ENCODE data around the gene CRACR2A.

Gene CRACR2A

DNA sequence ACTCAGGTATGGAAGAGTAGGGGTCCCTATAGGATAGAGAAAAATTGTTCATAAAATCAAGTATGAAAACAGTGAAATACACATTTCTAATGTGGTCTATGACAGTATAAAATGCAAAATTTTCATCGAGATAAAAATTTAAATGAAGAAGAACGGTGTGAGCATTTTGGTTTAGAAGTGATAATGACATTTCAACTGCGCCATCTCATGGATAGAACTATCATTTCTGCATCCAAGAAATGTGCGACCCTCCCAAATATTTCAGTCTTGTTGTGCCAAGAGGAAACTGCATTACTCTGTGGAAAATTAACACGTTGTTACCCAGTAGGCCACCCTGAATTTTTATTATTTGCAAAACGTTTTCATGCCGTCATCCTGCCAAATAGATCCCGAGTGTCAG lies 108.8 kb downstream of the CRACR2A start:
- no peaks in the 10 kb centered on the region for H3K36me3 ChIP-seq (ENCODE audit: low read depth)
- no peak overlapping the region for H3K4me3 ChIP-seq (ENCODE audit: severe bottlenecking)
- no peak overlapping the region for H3K27ac ChIP-seq (ENCODE audit: poor library complexity, severe bottlenecking)
- ATAC-seq (ENCODE audit: low read depth): no peak
- no peak for DNase-seq (ENCODE audit: low spot score)
- no peaks in the 10 kb centered on the region for H3K27me3 ChIP-seq (ENCODE audit: insufficient read depth, poor library complexity, severe bottlenecking)
- no peaks in the 10 kb centered on the region for H3K9me3 ChIP-seq (ENCODE audit: severe bottlenecking)
- TF ChIP-seq, protein P1, sequence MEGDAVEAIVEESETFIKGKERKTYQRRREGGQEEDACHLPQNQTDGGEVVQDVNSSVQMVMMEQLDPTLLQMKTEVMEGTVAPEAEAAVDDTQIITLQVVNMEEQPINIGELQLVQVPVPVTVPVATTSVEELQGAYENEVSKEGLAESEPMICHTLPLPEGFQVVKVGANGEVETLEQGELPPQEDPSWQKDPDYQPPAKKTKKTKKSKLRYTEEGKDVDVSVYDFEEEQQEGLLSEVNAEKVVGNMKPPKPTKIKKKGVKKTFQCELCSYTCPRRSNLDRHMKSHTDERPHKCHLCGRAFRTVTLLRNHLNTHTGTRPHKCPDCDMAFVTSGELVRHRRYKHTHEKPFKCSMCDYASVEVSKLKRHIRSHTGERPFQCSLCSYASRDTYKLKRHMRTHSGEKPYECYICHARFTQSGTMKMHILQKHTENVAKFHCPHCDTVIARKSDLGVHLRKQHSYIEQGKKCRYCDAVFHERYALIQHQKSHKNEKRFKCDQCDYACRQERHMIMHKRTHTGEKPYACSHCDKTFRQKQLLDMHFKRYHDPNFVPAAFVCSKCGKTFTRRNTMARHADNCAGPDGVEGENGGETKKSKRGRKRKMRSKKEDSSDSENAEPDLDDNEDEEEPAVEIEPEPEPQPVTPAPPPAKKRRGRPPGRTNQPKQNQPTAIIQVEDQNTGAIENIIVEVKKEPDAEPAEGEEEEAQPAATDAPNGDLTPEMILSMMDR (IDR thresholded peaks at IDR 0.05; ENCODE audit: poor library complexity, severe bottlenecking): no peak
- H3K4me1 ChIP-seq (ENCODE audit: insufficient read depth, poor library complexity, severe bottlenecking): peaks cover 23% of the 10 kb centered on the region

DNA sequence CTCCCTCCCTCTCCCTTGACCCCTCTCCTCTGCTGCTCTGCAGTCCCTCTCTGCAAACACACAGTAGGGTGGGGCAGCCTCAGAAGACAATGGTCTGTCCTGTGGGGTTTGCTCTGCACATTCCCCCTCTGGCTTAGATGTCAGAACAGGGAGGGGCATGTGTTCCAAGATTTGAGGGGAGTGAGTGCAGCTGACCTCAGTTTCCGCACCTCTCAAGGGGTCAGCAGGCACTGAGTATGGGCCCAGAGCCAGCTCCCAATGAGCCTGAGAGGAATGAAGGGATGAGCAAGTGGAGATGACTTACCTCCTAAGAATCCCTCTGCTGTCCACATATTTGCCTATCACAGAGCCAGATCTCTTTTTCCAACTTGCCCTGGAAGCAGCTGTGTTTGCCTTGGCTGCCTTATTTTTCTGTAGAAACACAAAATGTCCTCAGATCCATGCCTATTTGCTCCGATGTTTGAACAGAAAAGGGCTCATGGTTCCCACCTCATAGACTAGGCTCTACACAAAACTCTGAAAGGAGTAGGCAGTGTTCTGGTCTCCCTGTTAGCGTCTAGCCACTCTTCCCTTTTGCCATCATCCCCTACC lies 111.4 kb downstream of the CRACR2A start:
- ATAC-seq (ENCODE audit: low read depth) (peak; percentile 98), DNase-seq (ENCODE audit: low spot score) (peak; percentile 90)
- H3K4me1 ChIP-seq (ENCODE audit: insufficient read depth, poor library complexity, severe bottlenecking): peaks cover 23% of the 10 kb centered on the region
- no peak overlapping the region for H3K4me3 ChIP-seq (ENCODE audit: severe bottlenecking)
- no peaks in the 10 kb centered on the region for H3K9me3 ChIP-seq (ENCODE audit: severe bottlenecking)
- H3K27ac ChIP-seq (ENCODE audit: poor library complexity, severe bottlenecking): peak overlapping the region; percentile 83
- no peaks in the 10 kb centered on the region for H3K27me3 ChIP-seq (ENCODE audit: insufficient read depth, poor library complexity, severe bottlenecking)
- TF ChIP-seq, protein P1 (IDR thresholded peaks at IDR 0.05; ENCODE audit: poor library complexity, severe bottlenecking): no peak
- H3K36me3 ChIP-seq (ENCODE audit: low read depth): no peaks in the 10 kb centered on the region

DNA sequence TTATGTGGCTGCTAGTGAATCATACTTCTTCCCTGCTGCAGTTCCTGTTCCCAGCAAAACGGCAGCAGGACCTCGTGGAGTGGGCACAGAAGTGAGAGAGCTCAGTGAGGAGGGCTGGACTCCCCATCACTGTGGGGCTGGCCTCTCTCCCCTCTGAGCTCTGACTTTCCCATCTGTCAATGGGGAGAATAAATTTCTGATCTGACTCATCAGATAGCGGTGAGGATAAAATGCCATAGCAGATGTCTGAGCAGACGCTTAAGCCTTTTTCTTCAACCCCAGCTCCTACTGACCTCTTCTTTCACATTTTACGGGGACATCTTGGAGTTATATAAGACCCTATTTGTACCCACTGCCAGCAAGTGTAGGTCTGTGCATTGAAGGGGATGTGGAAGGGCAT lies 116.6 kb downstream of the CRACR2A start:
- DNase-seq (ENCODE audit: low spot score) (no peak), ATAC-seq (ENCODE audit: low read depth) (no peak)
- H3K4me3 ChIP-seq (ENCODE audit: severe bottlenecking): no peak overlapping the region
- H3K36me3 ChIP-seq (ENCODE audit: low read depth): no peaks in the 10 kb centered on the region
- TF ChIP-seq, protein P1 (IDR thresholded peaks at IDR 0.05; ENCODE audit: poor library complexity, severe bottlenecking): no peak
- H3K27ac ChIP-seq (ENCODE audit: poor library complexity, severe bottlenecking): no peak overlapping the region
- no peaks in the 10 kb centered on the region for H3K27me3 ChIP-seq (ENCODE audit: insufficient read depth, poor library complexity, severe bottlenecking)
- no peaks in the 10 kb centered on the region for H3K9me3 ChIP-seq (ENCODE audit: severe bottlenecking)
- H3K4me1 ChIP-seq (ENCODE audit: insufficient read depth, poor library complexity, severe bottlenecking): peaks cover 7% of the 10 kb centered on the region

GRCh38 chr12:3634348-3634747 lies 118.6 kb downstream of the CRACR2A start:
- no peak overlapping the region for H3K27ac ChIP-seq (ENCODE audit: poor library complexity, severe bottlenecking)
- TF ChIP-seq, protein P1 (IDR thresholded peaks at IDR 0.05; ENCODE audit: poor library complexity, severe bottlenecking): no peak
- no peak for ATAC-seq (ENCODE audit: low read depth)
- no peaks in the 10 kb centered on the region for H3K4me1 ChIP-seq (ENCODE audit: insufficient read depth, poor library complexity, severe bottlenecking)
- H3K9me3 ChIP-seq (ENCODE audit: severe bottlenecking): no peaks in the 10 kb centered on the region
- no peak overlapping the region for H3K4me3 ChIP-seq (ENCODE audit: severe bottlenecking)
- no peaks in the 10 kb centered on the region for H3K36me3 ChIP-seq (ENCODE audit: low read depth)
- no peak for DNase-seq (ENCODE audit: low spot score)
- no peaks in the 10 kb centered on the region for H3K27me3 ChIP-seq (ENCODE audit: insufficient read depth, poor library complexity, severe bottlenecking)

- Histone ChIP-seq H3K4me1 (ENCODE audit: insufficient read depth, poor library complexity, severe bottlenecking) (no peaks in the 10 kb centered on the region), H3K27ac (ENCODE audit: poor library complexity, severe bottlenecking) (no peak overlapping the region), H3K4me3 (ENCODE audit: severe bottlenecking) (no peak overlapping the region), H3K9me3 (ENCODE audit: severe bottlenecking) (no peaks in the 10 kb centered on the region), H3K36me3 (ENCODE audit: low read depth) (no peaks in the 10 kb centered on the region), H3K27me3 (ENCODE audit: insufficient read depth, poor library complexity, severe bottlenecking) (no peaks in the 10 kb centered on the region)
- TF ChIP-seq, protein P1 (IDR thresholded peaks at IDR 0.05; ENCODE audit: poor library complexity, severe bottlenecking): no peak
- DNase-seq (ENCODE audit: low spot score): no peak
- no peak for ATAC-seq (ENCODE audit: low read depth)
Measured at GRCh38 chr12:3633396-3633795, 119.5 kb downstream of the CRACR2A start.
